Measurements from ENCODE around the gene COL15A1.

- TF ChIP-seq NR3C1 (CRISPR knock-in tag; IDR thresholded peaks at IDR 0.05) (no peak), POLR2AphosphoS5 (IDR thresholded peaks at IDR 0.05; ENCODE audit: low read depth, low read length) (no peak), CEBPB (IDR thresholded peaks at IDR 0.05; ENCODE audit: borderline replicate concordance, low read depth, low read length) (no peak), SRF (IDR thresholded peaks at IDR 0.05; ENCODE audit: low read depth, low read length) (no peak), GABPA (IDR thresholded peaks at IDR 0.05; ENCODE audit: low read depth, low read length) (no peak), GABPA (CRISPR knock-in tag; IDR thresholded peaks at IDR 0.05; ENCODE audit: low read depth) (no peak)
Measured at GRCh38 chr9:99006979-99007378, 63.3 kb downstream of the COL15A1 start.
